Smooth muscle cell (in vitro differentiated cells): ENCODE measurements around the gene HNRNPA3. TPM values are rescaled to one million over a fixed set of nuclear protein-coding genes. Genes with fewer than 3 reads are reported as not detected.
"Not testable (repeated sequence)": the region's sequence is repeated elsewhere in the genome, so short reads cannot be mapped to it uniquely, and the experiment has no call there.

ENCODE experiments used
- DNase-seq: peaks from one replicate; lab custom pipeline; 2025; ENCODE audit not compliant: unreplicated experiment; lab: John Stamatoyannopoulos, UW
- H2AFZ ChIP-seq: fragments of 200-600 bp; sonication (generic); 2 replicates; pipeline ENCODE4 v1.6.0; 2016; ENCODE audit warnings: antibody characterized with exemption, low read depth, mild to moderate bottlenecking
- H3F3A ChIP-seq: fragments of 200-600 bp; sonication (generic); 2 replicates; pipeline ENCODE4 v1.6.0; 2017; ENCODE audit warnings: antibody characterized with exemption, low read depth
- H3K27ac ChIP-seq: fragments of 200-600 bp; sonication (generic); 2 replicates; pipeline ENCODE4 v1.5.1; 2016; ENCODE audit warnings: low read depth, mild to moderate bottlenecking
- H3K27me3 ChIP-seq: fragments of 200-600 bp; sonication (generic); 2 replicates; pipeline ENCODE4 v1.6.1; 2016; ENCODE audit warnings: low read depth, mild to moderate bottlenecking
- H3K36me3 ChIP-seq: fragments of 200-600 bp; sonication (generic); 2 replicates; pipeline ENCODE4 v1.5.1; 2016; ENCODE audit warnings: low read depth
- H3K4me1 ChIP-seq: fragments of 200-600 bp; sonication (generic); 2 replicates; pipeline ENCODE4 v1.5.1; 2016; ENCODE audit warnings: low read depth
- H3K4me2 ChIP-seq: fragments of 200-600 bp; sonication (generic); 2 replicates; pipeline ENCODE4 v1.6.0; 2016; ENCODE audit warnings: mild to moderate bottlenecking
- H3K4me3 ChIP-seq: fragments of 200-600 bp; sonication (generic); 2 replicates; pipeline ENCODE4 v1.5.1; 2016; ENCODE audit warnings: mild to moderate bottlenecking
- H3K79me2 ChIP-seq: fragments of 200-600 bp; sonication (generic); 2 replicates; pipeline ENCODE4 v1.6.0; 2016; ENCODE audit warnings: low read depth, mild to moderate bottlenecking
- H3K9ac ChIP-seq: fragments of 200-600 bp; sonication (generic); 2 replicates; pipeline ENCODE4 v1.6.0; 2016; ENCODE audit warnings: low read depth
- H3K9me3 ChIP-seq: fragments of 200-600 bp; sonication (generic); replicated peaks from 2 replicates; pipeline ENCODE4 v1.5.1; 2016; ENCODE audit warnings: low read depth
- H4K20me1 ChIP-seq: fragments of 200-600 bp; sonication (generic); 2 replicates; pipeline ENCODE4 v1.6.0; 2016; ENCODE audit warnings: low read depth
- WGBS: methylation state at CpG from one replicate; pipeline ENCODE4 v1.1.7; 2016; ENCODE audit warnings: low lambda C conversion rate; 5-methylcytosine and 5-hydroxymethylcytosine counted together
- polyA plus RNA-seq: library from polyadenylated mRNA; unstranded; fragments of >200 nt; fragmentation: Nextera tagmentation; extraction: Ambion mirVana; gene quantifications from 2 replicates; pipeline ENCODE4 v1.2.1, GENCODE V29; 2016
- total RNA-seq: library from RNA; depleted of rRNA; stranded (reverse); fragments of >200 nt; gene quantifications from 2 replicates; pipeline ENCODE4 v1.2.3, GENCODE V29; 2014
- TF ChIP-seq, protein P1 (sequence below): fragments of 200-600 bp; sonication (generic); IDR thresholded peaks from 2 replicates; pipeline ENCODE4 v1.5.1; 2017; ENCODE audit warnings: borderline replicate concordance, mild to moderate bottlenecking, antibody characterized with exemption; ENCODE audit not compliant: insufficient read depth, poor library complexity, severe bottlenecking

The HNRNPA3 gene
- total and polyA plus RNA-seq, 2 experiments from 2014 or later, result 40.3 to 55.8 TPM

GRCh38 chr2:177175917-177176668 is 36.5 kb upstream of the HNRNPA3 start:
- H3K4me2 ChIP-seq, result no peak overlapping the region
- H3K27ac ChIP-seq, result no peak overlapping the region
- no peak overlapping the region for H3K9ac ChIP-seq
- peaks cover 6% of the 10 kb centered on the region for H3K4me1 ChIP-seq
- no peaks in the 10 kb centered on the region for H3K9me3 ChIP-seq
- no peaks in the 10 kb centered on the region for H3K27me3 ChIP-seq
- no peak overlapping the region for H3K4me3 ChIP-seq
- H2AFZ ChIP-seq, result no peak overlapping the region
- no peak for DNase-seq
- peaks cover 8% of the 10 kb centered on the region for H3F3A ChIP-seq
- H3K79me2 ChIP-seq, result no peaks in the 10 kb centered on the region
- H4K20me1 ChIP-seq, result no peaks in the 10 kb centered on the region
- TF ChIP-seq, protein P1, sequence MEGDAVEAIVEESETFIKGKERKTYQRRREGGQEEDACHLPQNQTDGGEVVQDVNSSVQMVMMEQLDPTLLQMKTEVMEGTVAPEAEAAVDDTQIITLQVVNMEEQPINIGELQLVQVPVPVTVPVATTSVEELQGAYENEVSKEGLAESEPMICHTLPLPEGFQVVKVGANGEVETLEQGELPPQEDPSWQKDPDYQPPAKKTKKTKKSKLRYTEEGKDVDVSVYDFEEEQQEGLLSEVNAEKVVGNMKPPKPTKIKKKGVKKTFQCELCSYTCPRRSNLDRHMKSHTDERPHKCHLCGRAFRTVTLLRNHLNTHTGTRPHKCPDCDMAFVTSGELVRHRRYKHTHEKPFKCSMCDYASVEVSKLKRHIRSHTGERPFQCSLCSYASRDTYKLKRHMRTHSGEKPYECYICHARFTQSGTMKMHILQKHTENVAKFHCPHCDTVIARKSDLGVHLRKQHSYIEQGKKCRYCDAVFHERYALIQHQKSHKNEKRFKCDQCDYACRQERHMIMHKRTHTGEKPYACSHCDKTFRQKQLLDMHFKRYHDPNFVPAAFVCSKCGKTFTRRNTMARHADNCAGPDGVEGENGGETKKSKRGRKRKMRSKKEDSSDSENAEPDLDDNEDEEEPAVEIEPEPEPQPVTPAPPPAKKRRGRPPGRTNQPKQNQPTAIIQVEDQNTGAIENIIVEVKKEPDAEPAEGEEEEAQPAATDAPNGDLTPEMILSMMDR, result no peak
- no peaks in the 10 kb centered on the region for H3K36me3 ChIP-seq
- 72% methylated on average over 7 of the region's 7 CpGs for WGBS

DNA sequence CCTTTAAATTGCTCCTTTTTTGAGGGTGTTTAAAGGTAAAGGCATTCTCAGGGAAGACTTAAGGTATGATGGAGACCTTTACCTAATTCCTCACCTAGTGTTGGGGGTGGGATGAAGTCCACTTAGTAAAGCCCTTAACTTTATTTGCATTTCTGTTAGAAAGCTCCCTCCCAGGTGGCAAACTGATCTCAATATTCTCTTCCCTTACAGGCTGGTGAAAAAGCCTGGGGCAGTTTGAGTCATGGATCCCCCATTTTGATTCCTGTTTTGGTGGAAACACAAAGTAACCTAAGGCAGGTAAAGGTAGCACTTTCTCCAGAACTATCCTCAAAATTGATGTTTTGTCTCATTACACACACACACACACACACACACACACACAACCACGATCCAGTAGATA is 33.8 kb upstream of the HNRNPA3 start:
- Histone ChIP-seq H4K20me1 (no peaks in the 10 kb centered on the region), H3K27me3 (no peaks in the 10 kb centered on the region), H3K9ac (no peak overlapping the region), H3F3A (peaks cover 8% of the 10 kb centered on the region), H2AFZ (no peak overlapping the region), H3K79me2 (no peaks in the 10 kb centered on the region), H3K27ac (no peak overlapping the region), H3K9me3 (no peaks in the 10 kb centered on the region), H3K4me1 (peaks cover 6% of the 10 kb centered on the region), H3K4me2 (no peak overlapping the region), H3K36me3 (no peaks in the 10 kb centered on the region), H3K4me3 (no peak overlapping the region)
- 38% methylated on average over 1 of the region's 1 CpG for WGBS
- DNase-seq, result no peak
- TF ChIP-seq, protein P1, result no peak

GRCh38 chr2:177179227-177179626 is 33.4 kb upstream of the HNRNPA3 start:
- TF ChIP-seq, protein P1, result no peak
- no peak overlapping the region for H3K4me2 ChIP-seq
- no peaks in the 10 kb centered on the region for H3K9me3 ChIP-seq
- H3K36me3 ChIP-seq, result no peaks in the 10 kb centered on the region
- H3K79me2 ChIP-seq, result no peaks in the 10 kb centered on the region
- peaks cover 5% of the 10 kb centered on the region for H3K4me1 ChIP-seq
- 61% methylated on average over 2 of the region's 2 CpGs for WGBS
- DNase-seq, result no peak
- no peaks in the 10 kb centered on the region for H3K27me3 ChIP-seq
- no peak overlapping the region for H3K4me3 ChIP-seq
- peaks cover 5% of the 10 kb centered on the region for H3F3A ChIP-seq
- H3K27ac ChIP-seq, result no peak overlapping the region
- no peaks in the 10 kb centered on the region for H4K20me1 ChIP-seq
- no peak overlapping the region for H3K9ac ChIP-seq
- no peak overlapping the region for H2AFZ ChIP-seq

- not testable (repeated sequence) for H3F3A ChIP-seq, H3K36me3 ChIP-seq, H3K27me3 ChIP-seq, H3K79me2 ChIP-seq, DNase-seq, H3K9ac ChIP-seq, H2AFZ ChIP-seq, H4K20me1 ChIP-seq, H3K4me1 ChIP-seq, H3K27ac ChIP-seq, H3K4me3 ChIP-seq, H3K9me3 ChIP-seq, H3K4me2 ChIP-seq
These were observed 32.9 kb upstream of the HNRNPA3 start for GRCh38 chr2:177179671-177180070.
